Parathyroid adenoma (tissue), 2 donors: Measurements from ENCODE around the gene CEP85L.

Experiments
- H2AFZ ChIP-seq: fragments of 300-600 bp; sonication (generic); one replicate; pipeline ENCODE4 v1.7.0; 2017; ENCODE audit warnings: antibody characterized with exemption, mild to moderate bottlenecking
- H3K27ac ChIP-seq: fragments of 300-600 bp; sonication (generic); one replicate; pipeline ENCODE4 v1.7.0; 2017
- H3K27me3 ChIP-seq: fragments of 300-600 bp; sonication (generic); one replicate; pipeline ENCODE4 v1.7.0; 2017; ENCODE audit warnings: low read length; ENCODE audit not compliant: control insufficient read depth, insufficient read depth
- H3K36me3 ChIP-seq: fragments of 300-600 bp; sonication (generic); one replicate; pipeline ENCODE4 v1.7.0; 2017; ENCODE audit warnings: low read length; ENCODE audit not compliant: control insufficient read depth, insufficient read depth
- H3K4me1 ChIP-seq: fragments of 300-600 bp; sonication (generic); one replicate; pipeline ENCODE4 v1.7.0; 2017; ENCODE audit warnings: control low read depth
- H3K4me2 ChIP-seq: fragments of 300-600 bp; sonication (generic); one replicate; pipeline ENCODE4 v1.7.0; 2017; ENCODE audit warnings: low read length
- H3K4me3 ChIP-seq: fragments of 300-600 bp; sonication (generic); one replicate; pipeline ENCODE4 v1.7.0; 2017; ENCODE audit warnings: low read depth, low read length
- H3K79me2 ChIP-seq: fragments of 300-600 bp; sonication (generic); one replicate; pipeline ENCODE4 v1.7.0; 2017; ENCODE audit warnings: control low read depth
- H3K9ac ChIP-seq: fragments of 300-600 bp; sonication (generic); one replicate; pipeline ENCODE4 v1.7.0; 2017; ENCODE audit warnings: mild to moderate bottlenecking
- H3K9me3 ChIP-seq: fragments of 300-600 bp; sonication (generic); one replicate; pipeline ENCODE4 v1.7.0; 2017; ENCODE audit warnings: low read length; ENCODE audit not compliant: control insufficient read depth
- TF ChIP-seq, protein P1 (sequence below): fragments of 300-600 bp; sonication (generic); IDR thresholded peaks from one replicate; pipeline ENCODE4 v1.7.0; 2017; ENCODE audit warnings: antibody characterized with exemption, mild to moderate bottlenecking
- donor health status: primary hyperparathyroidism.

CEP85L gene

DNA sequence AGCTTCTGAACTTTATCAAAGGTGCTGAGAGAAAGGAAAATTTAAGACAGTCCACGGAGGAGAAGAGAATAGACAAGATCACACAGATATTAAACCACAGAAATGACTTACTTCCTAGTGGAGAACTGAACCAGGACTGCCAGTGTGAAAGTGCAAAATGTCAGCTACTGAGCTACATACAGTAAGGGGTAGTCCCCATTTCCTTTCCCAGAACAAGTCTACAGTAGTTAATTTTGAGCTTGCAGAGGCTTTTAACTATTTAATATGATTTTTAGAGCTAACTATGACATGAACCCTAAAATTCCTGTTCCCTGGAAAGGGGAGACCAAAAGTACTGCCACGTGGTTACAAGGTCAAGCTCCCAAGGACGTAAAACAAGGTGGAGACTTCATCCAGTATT is 45.1 kb downstream of the CEP85L start:
- no peak overlapping the region for H3K4me3 ChIP-seq
- no peaks in the 10 kb centered on the region for H3K4me1 ChIP-seq
- H3K27me3 ChIP-seq, result no peaks in the 10 kb centered on the region
- H3K9me3 ChIP-seq, result no peaks in the 10 kb centered on the region
- peaks cover 56% of the 10 kb centered on the region for H3K79me2 ChIP-seq
- H3K4me2 ChIP-seq, result no peak overlapping the region
- no peaks in the 10 kb centered on the region for H3K36me3 ChIP-seq
- no peak overlapping the region for H3K27ac ChIP-seq
- TF ChIP-seq, protein P1, sequence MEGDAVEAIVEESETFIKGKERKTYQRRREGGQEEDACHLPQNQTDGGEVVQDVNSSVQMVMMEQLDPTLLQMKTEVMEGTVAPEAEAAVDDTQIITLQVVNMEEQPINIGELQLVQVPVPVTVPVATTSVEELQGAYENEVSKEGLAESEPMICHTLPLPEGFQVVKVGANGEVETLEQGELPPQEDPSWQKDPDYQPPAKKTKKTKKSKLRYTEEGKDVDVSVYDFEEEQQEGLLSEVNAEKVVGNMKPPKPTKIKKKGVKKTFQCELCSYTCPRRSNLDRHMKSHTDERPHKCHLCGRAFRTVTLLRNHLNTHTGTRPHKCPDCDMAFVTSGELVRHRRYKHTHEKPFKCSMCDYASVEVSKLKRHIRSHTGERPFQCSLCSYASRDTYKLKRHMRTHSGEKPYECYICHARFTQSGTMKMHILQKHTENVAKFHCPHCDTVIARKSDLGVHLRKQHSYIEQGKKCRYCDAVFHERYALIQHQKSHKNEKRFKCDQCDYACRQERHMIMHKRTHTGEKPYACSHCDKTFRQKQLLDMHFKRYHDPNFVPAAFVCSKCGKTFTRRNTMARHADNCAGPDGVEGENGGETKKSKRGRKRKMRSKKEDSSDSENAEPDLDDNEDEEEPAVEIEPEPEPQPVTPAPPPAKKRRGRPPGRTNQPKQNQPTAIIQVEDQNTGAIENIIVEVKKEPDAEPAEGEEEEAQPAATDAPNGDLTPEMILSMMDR, result no peak
- no peak overlapping the region for H3K9ac ChIP-seq
- H2AFZ ChIP-seq, result no peak overlapping the region

DNA sequence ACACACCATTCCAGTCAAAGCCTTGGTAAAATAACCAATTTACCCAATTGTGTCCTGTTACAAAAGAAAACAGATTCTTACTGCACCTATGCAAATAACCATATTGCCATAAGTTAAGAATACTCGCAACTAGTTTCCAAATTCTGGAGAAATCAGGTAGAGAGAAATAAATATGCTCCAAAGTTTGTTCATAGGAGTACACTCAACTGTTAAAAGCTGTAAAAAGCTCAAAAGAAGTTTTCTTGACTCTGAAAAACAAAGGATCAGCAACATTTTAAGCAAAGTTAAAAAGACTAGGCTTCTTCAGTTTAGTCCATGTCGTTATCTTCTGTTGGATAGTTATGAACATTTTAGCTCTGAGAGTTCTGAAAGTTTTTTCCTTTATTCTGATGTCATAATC is 48.0 kb downstream of the CEP85L start:
- H3K79me2 ChIP-seq, result peaks cover 56% of the 10 kb centered on the region
- H3K9me3 ChIP-seq, result no peaks in the 10 kb centered on the region
- H3K4me1 ChIP-seq, result no peaks in the 10 kb centered on the region
- H3K4me3 ChIP-seq, result no peak overlapping the region
- H3K27ac ChIP-seq, result no peak overlapping the region
- no peak overlapping the region for H3K9ac ChIP-seq
- H3K36me3 ChIP-seq, result no peaks in the 10 kb centered on the region
- TF ChIP-seq, protein P1, result no peak
- H3K27me3 ChIP-seq, result no peaks in the 10 kb centered on the region
- no peak overlapping the region for H2AFZ ChIP-seq
- H3K4me2 ChIP-seq, result no peak overlapping the region

DNA sequence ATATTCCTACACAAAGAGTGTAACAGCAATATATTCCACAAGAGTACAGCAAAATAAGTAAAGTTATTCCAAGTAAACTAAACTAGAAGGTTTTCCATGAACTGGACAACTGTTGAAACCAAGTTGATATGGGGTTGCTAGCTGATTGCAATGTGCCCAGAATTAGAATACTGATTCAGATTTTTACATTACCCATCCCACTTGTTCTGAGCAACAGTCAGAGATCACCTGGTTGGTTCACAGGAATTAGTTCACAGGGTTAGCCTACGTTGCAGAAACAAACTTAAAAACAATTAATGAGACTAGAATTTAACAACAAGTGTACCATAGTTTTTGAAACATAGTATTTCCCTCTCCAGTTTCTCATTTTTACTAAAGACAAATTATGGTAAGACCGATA is 49.1 kb downstream of the CEP85L start:
- H3K9ac ChIP-seq, result no peak overlapping the region
- H2AFZ ChIP-seq, result no peak overlapping the region
- H3K36me3 ChIP-seq, result no peaks in the 10 kb centered on the region
- H3K27me3 ChIP-seq, result no peaks in the 10 kb centered on the region
- H3K4me1 ChIP-seq, result no peaks in the 10 kb centered on the region
- no peak overlapping the region for H3K4me3 ChIP-seq
- no peak overlapping the region for H3K27ac ChIP-seq
- no peaks in the 10 kb centered on the region for H3K9me3 ChIP-seq
- TF ChIP-seq, protein P1, result no peak
- peaks cover 48% of the 10 kb centered on the region for H3K79me2 ChIP-seq
- H3K4me2 ChIP-seq, result no peak overlapping the region

DNA sequence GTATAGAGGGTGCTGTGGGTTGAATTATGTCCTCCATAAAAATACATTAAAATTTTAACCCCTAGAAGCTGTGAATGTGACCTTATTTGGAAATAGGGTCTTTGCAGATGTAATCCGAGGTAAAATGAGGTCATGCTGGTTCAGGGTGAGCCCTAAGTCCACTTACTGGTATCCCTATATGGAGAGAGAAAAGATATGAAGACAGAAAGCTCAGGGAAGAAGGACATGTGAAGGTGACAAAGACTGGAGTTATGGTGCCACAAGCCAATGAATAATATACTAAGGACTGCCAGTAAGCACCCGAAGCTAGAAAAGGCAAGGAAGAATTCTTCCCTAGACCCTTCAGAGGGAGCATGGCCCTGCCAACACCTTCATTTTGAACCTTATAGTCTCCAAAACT is 53.1 kb downstream of the CEP85L start:
- no peak overlapping the region for H3K4me2 ChIP-seq
- H3K27ac ChIP-seq, result no peak overlapping the region
- H3K9me3 ChIP-seq, result no peaks in the 10 kb centered on the region
- H3K9ac ChIP-seq, result no peak overlapping the region
- H3K4me1 ChIP-seq, result no peaks in the 10 kb centered on the region
- peaks cover 41% of the 10 kb centered on the region for H3K79me2 ChIP-seq
- H3K36me3 ChIP-seq, result no peaks in the 10 kb centered on the region
- H3K27me3 ChIP-seq, result no peaks in the 10 kb centered on the region
- H3K4me3 ChIP-seq, result no peak overlapping the region
- TF ChIP-seq, protein P1, result no peak
- no peak overlapping the region for H2AFZ ChIP-seq

DNA sequence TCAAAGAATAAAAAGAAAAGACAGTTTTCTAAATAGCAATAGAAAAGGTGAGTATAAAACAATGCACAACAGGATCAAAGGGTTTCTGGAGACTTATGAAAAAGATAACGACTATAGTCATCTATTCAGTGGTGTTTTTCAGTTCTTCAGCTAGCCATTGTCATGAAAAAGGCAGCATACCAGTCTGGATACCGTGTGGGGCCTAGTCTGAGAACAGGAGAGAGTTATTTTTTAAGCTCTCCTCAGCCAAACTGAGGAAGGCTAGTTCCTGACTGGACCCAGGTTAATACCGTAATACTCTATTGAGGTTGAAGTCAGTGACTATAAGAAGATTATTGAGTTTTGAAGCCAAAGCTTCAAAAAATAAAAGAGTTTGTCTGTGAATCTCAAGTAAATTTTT is 53.8 kb downstream of the CEP85L start:
- no peak overlapping the region for H3K4me3 ChIP-seq
- H3K4me2 ChIP-seq, result no peak overlapping the region
- TF ChIP-seq, protein P1, result no peak

More for the DNA sequence above, 53.8 kb downstream of the CEP85L start:
- Histone ChIP-seq H3K9ac (no peak overlapping the region), H3K27ac (no peak overlapping the region), H3K79me2 (peaks cover 35% of the 10 kb centered on the region), H3K9me3 (no peaks in the 10 kb centered on the region), H3K36me3 (no peaks in the 10 kb centered on the region), H3K27me3 (no peaks in the 10 kb centered on the region), H2AFZ (no peak overlapping the region), H3K4me1 (no peaks in the 10 kb centered on the region)
